GM21367 (cell line): ENCODE results near the gene USH2A.

Experiments
- ATAC-seq: cut with Tn5 transposase; IDR thresholded peaks from one replicate; pipeline ENCODE4 v1.9.1; 2021; ENCODE audit not compliant: unreplicated experiment

Gene USH2A

GRCh38 chr1:215807911-215808436 lies 615.3 kb downstream of the USH2A start:
- no peak for ATAC-seq

- ATAC-seq = no peak
These were observed 616.0 kb downstream of the USH2A start for GRCh38 chr1:215807218-215807617.

GRCh38 chr1:215797859-215798258 lies 625.4 kb downstream of the USH2A start:
- no peak for ATAC-seq

GRCh38 chr1:215794156-215794555 lies 629.1 kb downstream of the USH2A start:
- ATAC-seq = no peak

GRCh38 chr1:215793180-215793579 lies 630.1 kb downstream of the USH2A start:
- ATAC-seq = no peak

GRCh38 chr1:215792446-215792845 lies 630.8 kb downstream of the USH2A start:
- ATAC-seq = no peak

GRCh38 chr1:215789981-215790380 lies 633.3 kb downstream of the USH2A start:
- no peak for ATAC-seq

GRCh38 chr1:215786997-215787396 lies 636.3 kb downstream of the USH2A start:
- ATAC-seq = no peak

GRCh38 chr1:215780641-215781040 lies 642.6 kb downstream of the USH2A start:
- no peak for ATAC-seq

- no peak for ATAC-seq
These were observed 643.1 kb downstream of the USH2A start for GRCh38 chr1:215780139-215780538.

GRCh38 chr1:215779729-215780128 lies 643.5 kb downstream of the USH2A start:
- no peak for ATAC-seq

- ATAC-seq = no peak
These were observed 645.8 kb downstream of the USH2A start for GRCh38 chr1:215777370-215777925.

GRCh38 chr1:215776336-215776735 lies 646.9 kb downstream of the USH2A start:
- no peak for ATAC-seq

- ATAC-seq = no peak
These were observed 651.1 kb downstream of the USH2A start for GRCh38 chr1:215772151-215772550.

GRCh38 chr1:215768303-215768702 lies 654.9 kb downstream of the USH2A start:
- no peak for ATAC-seq

GRCh38 chr1:215767761-215768160 lies 655.5 kb downstream of the USH2A start:
- ATAC-seq = no peak

- no peak for ATAC-seq
These were observed 656.7 kb downstream of the USH2A start for GRCh38 chr1:215766521-215766920.

GRCh38 chr1:215765833-215766232 lies 657.4 kb downstream of the USH2A start:
- no peak for ATAC-seq

- no peak for ATAC-seq
These were observed 661.8 kb downstream of the USH2A start for GRCh38 chr1:215761446-215761845.

GRCh38 chr1:215754112-215754511 lies 669.1 kb downstream of the USH2A start:
- no peak for ATAC-seq

GRCh38 chr1:215749414-215749813 lies 673.8 kb downstream of the USH2A start:
- no peak for ATAC-seq

GRCh38 chr1:215748431-215748830 lies 674.8 kb downstream of the USH2A start:
- no peak for ATAC-seq

- no peak for ATAC-seq
These were observed 678.8 kb downstream of the USH2A start for GRCh38 chr1:215744419-215744818.
